ENCODE results near the gene TIRAP.

DNA sequence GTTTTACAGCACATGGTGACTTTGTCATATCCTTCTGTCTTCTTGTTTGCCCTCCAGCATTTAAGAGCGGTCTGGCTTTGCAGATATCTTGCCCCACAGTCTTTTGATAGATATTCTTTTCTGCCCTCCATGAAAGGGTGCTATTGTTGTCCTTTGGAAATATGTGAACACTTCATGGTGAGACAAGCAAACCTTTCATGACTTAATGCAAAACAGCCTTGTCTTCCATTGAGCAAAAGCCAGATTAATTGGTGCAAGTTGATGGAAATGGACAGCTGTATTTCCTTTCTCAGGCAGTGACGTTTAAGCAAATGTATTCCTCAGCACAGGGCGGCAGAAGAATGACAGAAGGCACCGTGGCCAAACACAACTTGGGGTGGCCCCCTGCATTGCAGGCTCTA lies 25.4 kb downstream of the TIRAP start:
- TF ChIP-seq POLR2A (IDR thresholded peaks at IDR 0.05), result no peak
- TF ChIP-seq, protein P1, sequence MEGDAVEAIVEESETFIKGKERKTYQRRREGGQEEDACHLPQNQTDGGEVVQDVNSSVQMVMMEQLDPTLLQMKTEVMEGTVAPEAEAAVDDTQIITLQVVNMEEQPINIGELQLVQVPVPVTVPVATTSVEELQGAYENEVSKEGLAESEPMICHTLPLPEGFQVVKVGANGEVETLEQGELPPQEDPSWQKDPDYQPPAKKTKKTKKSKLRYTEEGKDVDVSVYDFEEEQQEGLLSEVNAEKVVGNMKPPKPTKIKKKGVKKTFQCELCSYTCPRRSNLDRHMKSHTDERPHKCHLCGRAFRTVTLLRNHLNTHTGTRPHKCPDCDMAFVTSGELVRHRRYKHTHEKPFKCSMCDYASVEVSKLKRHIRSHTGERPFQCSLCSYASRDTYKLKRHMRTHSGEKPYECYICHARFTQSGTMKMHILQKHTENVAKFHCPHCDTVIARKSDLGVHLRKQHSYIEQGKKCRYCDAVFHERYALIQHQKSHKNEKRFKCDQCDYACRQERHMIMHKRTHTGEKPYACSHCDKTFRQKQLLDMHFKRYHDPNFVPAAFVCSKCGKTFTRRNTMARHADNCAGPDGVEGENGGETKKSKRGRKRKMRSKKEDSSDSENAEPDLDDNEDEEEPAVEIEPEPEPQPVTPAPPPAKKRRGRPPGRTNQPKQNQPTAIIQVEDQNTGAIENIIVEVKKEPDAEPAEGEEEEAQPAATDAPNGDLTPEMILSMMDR (IDR thresholded peaks at IDR 0.05), result no peak

All from heart left ventricle (tissue), 13 donors.